Caco-2 (cell line): Measurements from ENCODE around the gene TNFRSF6B. TPM values are rescaled to one million over a fixed set of nuclear protein-coding genes. Genes with fewer than 3 reads are reported as not detected.

Source experiments
- BruUV-seq: library from RNA; stranded (reverse); fragments of 400-500 nt; replicated peaks from 2 replicates; lab custom pipeline; 2021; lab: Mats Ljungman, UMichigan
- CTCF ChIA-PET: fragments of 300-600 bp; sonication (Branson Sonifier 250); formaldehyde crosslinking; loops from one replicate; lab custom pipeline; 2022; ENCODE audit warnings: antibody characterized with exemption; lab: Charles Lee
- POLR2A ChIA-PET: fragments of 300-600 bp; sonication (Branson Sonifier 250); formaldehyde crosslinking; loops from one replicate; lab custom pipeline; 2022; ENCODE audit warnings: antibody characterized with exemption; lab: Charles Lee
- DNase-seq, 2 experiments: peaks; one replicate each; pipeline versions ENCODE4 v3.0.0 to v3.0.0-alpha.2; 2020 to 2022
- H3K27me3 ChIP-seq: replicated peaks from 2 replicates; pipeline ENCODE4 v1.6.0; 2011; ENCODE audit warnings: low read length; ENCODE audit not compliant: control insufficient read depth, insufficient read depth
- H3K36me3 ChIP-seq: 2 replicates; pipeline ENCODE4 v1.5.1; 2011; ENCODE audit warnings: low read length; ENCODE audit not compliant: control insufficient read depth, insufficient read depth
- H3K4me1 ChIP-seq: fragments of 250-450 bp; sonication (Bioruptor Pico); 2 replicates; pipeline ENCODE4 v1.5.1; 2020; ENCODE audit warnings: mild to moderate bottlenecking
- H3K4me3 ChIP-seq: 2 replicates; pipeline ENCODE4 v1.5.1; 2011; ENCODE audit warnings: low read depth, mild to moderate bottlenecking, control low read depth, low read length
- H3K9me3 ChIP-seq: fragments of 250-450 bp; sonication (Bioruptor Pico); 2 replicates; pipeline ENCODE4 v1.5.1; 2020; ENCODE audit warnings: mild to moderate bottlenecking, moderate library complexity
- H3K27ac Mint-ChIP-seq: one replicate; pipeline ENCODE4 v1.8.0; 2022; ENCODE audit warnings: mixed read lengths; ENCODE audit not compliant: unreplicated experiment
- H3K27me3 Mint-ChIP-seq: one replicate; pipeline ENCODE4 v1.8.0; 2022; ENCODE audit warnings: mixed read lengths; ENCODE audit not compliant: insufficient read depth, unreplicated experiment
- H3K36me3 Mint-ChIP-seq: one replicate; pipeline ENCODE4 v1.8.0; 2022; ENCODE audit warnings: mild to moderate bottlenecking, mixed read lengths; ENCODE audit not compliant: insufficient read depth, unreplicated experiment
- H3K4me1 Mint-ChIP-seq: one replicate; pipeline ENCODE4 v1.8.0; 2022; ENCODE audit warnings: low read depth, mixed read lengths; ENCODE audit not compliant: unreplicated experiment
- H3K4me3 Mint-ChIP-seq: one replicate; pipeline ENCODE4 v1.8.0; 2022; ENCODE audit warnings: mild to moderate bottlenecking, moderate library complexity, mixed read lengths; ENCODE audit not compliant: unreplicated experiment
- H3K9me3 Mint-ChIP-seq: one replicate; pipeline ENCODE4 v1.8.0; 2022; ENCODE audit warnings: mixed read lengths; ENCODE audit not compliant: unreplicated experiment
- CTCF ChIP-seq, 2 experiments: fragments of 200-600 bp in 1 of 2; IDR thresholded peaks; 1 replicate in 1 of 2; 2 replicates in 1 of 2; pipeline versions ENCODE4 v1.5.1 to v1.8.0; 2011 to 2022; ENCODE audit warnings: antibody characterized with exemption in 1 of 2, control low read depth in 1 of 2, inconsistent platforms in 1 of 2, low read depth in 1 of 2, low read length in 1 of 2, mild to moderate bottlenecking in 1 of 2, moderate library complexity in 1 of 2; ENCODE audit not compliant: insufficient read depth in 1 of 2, severe bottlenecking in 1 of 2, unreplicated experiment in 1 of 2
- intact Hi-C: fragments of 100-400 bp; cut with micrococcal nuclease; formaldehyde crosslinking; loops from one replicate; pipeline ENCODE4 v1.10.0; 2022; ENCODE audit not compliant: unreplicated experiment
- total RNA-seq: library from RNA; stranded (reverse); gene quantifications from 2 replicates; pipeline ENCODE4 v1.2.3, GENCODE V29; 2022

Gene TNFRSF6B
- total RNA-seq, 1 experiment from 2014 or later, result not detected

GRCh38 chr20:63690003-63690897 lies 6.2 kb upstream of the TNFRSF6B start:
- Histone ChIP-seq H3K36me3 (no peaks in the 10 kb centered on the region; the same call in 1 of the 2 replicates), H3K27me3 (no peaks in the 10 kb centered on the region), H3K4me1 (peaks cover 24% of the 10 kb centered on the region), H3K9me3 (peaks cover 3% of the 10 kb centered on the region; the same call in 1 of the 2 replicates), H3K4me3 (no peak overlapping the region)
- Mint-ChIP-seq H3K9me3 (no peaks in the 10 kb centered on the region), H3K4me3 (no peak overlapping the region), H3K36me3 (peaks cover 91% of the 10 kb centered on the region), H3K27me3 (no peaks in the 10 kb centered on the region), H3K27ac (no peak overlapping the region), H3K4me1 (no peaks in the 10 kb centered on the region)
- ChIA-PET CTCF (no interaction called here), POLR2A (no interaction called here)
- no peak for TF ChIP-seq CTCF (IDR thresholded peaks at IDR 0.05; ENCODE audit: insufficient read depth in 1 of 2, low read depth in 1 of 2, low read length in 1 of 2, severe bottlenecking in 1 of 2, unreplicated experiment in 1 of 2)
- intact Hi-C loops, result loop anchor here (5.0 kb wide), 1 partner anchor 153 kb away; the partner anchor contains the start of gene PTK6
- BruUV-seq, result no TSS peak
- DNase-seq, result no peak

- H3K4me3 ChIP-seq, result no peak overlapping the region
- Mint-ChIP-seq H3K27me3 (peaks cover under 1% of the 10 kb centered on the region), H3K4me1 (no peaks in the 10 kb centered on the region), H3K4me3 (no peak overlapping the region), H3K9me3 (no peaks in the 10 kb centered on the region), H3K36me3 (peaks cover 93% of the 10 kb centered on the region), H3K27ac (peak overlapping the region; percentile 1)
- H3K36me3 ChIP-seq, result no peaks in the 10 kb centered on the region; the same call in 1 of the 2 replicates
- TF ChIP-seq CTCF (IDR thresholded peaks at IDR 0.05; ENCODE audit: insufficient read depth in 1 of 2, low read depth in 1 of 2, low read length in 1 of 2, severe bottlenecking in 1 of 2, unreplicated experiment in 1 of 2), result no peak
- H3K27me3 ChIP-seq, result no peaks in the 10 kb centered on the region
- BruUV-seq, result no TSS peak
- CTCF ChIA-PET, result no interaction called here
- peak in 1 of 2 experiments; percentile 35 for DNase-seq
- intact Hi-C loops, result loop anchor here (5.0 kb wide), 1 partner anchor 154 kb away; the partner anchor contains the start of gene PTK6
- POLR2A ChIA-PET, result no interaction called here
- peaks cover 16% of the 10 kb centered on the region for H3K4me1 ChIP-seq
- peaks cover 3% of the 10 kb centered on the region; the same call in 1 of the 2 replicates for H3K9me3 ChIP-seq
Observed at GRCh38 chr20:63690898-63691710, 5.3 kb upstream of the TNFRSF6B start.
